DMS53 treated with DMSO at 0.1 percent for 48 hours (cell line): ENCODE results near the gene EAPP.
"Not testable (repeated sequence)": the region's sequence is repeated elsewhere in the genome, so short reads cannot be mapped to it uniquely, and the experiment has no call there.

Experiments used
- DNase-seq: peaks from one replicate; lab custom pipeline; 2025; ENCODE audit not compliant: unreplicated experiment; lab: John Stamatoyannopoulos, UW

Gene EAPP

DNA sequence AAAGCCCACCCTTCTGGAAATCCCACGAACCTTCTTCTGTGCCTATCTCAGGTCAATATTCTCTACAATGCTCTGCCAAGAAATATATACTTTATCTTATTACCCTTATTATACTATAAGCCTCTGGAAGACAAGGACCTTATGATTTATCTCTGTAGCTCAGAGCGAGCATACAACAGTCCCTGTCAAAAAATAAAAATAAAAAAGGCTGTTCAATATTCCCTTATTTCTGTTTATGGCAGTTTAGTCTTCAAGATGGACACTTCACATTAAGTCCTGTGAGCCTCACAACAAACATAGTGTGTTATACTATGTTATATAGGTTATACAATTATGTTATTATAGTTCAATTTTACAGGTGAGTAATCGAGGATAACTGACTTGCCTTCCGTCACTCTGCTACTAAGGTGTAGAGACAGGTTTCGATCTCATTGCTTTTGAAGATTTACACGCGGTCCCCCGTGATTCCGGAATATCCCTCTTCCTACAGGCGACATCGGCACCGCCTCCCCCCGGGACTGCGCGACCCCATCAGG, 562 bp downstream of the EAPP start:
- DNase-seq = no peak

GRCh38 chr14:34538096-34538495, 1.4 kb downstream of the EAPP start:
- DNase-seq = not testable (repeated sequence)

GRCh38 chr14:34537677-34538009, 1.9 kb downstream of the EAPP start:
- DNase-seq = no peak

DNA sequence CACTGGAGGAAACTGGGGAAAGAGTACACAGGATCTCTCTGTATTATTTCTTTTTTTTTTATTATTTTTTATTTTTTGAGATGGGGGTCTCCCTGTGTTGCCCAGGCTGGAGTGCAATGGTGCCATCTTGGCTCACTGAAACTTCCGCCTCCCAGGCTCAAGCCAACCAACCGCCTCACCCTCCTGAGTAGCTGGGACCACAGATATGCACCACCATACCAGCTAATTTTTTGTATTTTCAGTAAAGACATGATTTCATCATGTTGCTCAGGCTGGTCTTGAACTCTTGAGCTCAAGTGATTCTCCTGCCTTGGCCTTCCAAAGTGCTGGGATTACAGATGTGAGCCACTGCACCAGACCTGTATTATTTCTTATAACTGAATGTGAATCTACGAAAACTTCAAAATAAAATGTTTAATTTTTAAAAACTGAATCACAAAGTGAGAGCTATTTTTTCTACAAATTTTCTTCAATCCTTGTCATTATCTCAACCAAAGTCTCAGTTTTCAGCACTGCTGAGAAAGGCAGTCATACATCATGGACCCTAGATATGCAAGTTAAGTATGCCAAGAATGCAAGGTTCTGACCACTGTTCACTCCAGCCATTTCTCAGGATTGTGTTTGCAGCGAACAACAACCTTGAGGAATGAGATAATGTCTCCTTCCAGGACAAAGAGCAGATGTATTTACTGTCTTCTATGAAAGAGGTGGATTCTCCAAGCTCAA, 2.4 kb downstream of the EAPP start:
- DNase-seq = no peak

DNA sequence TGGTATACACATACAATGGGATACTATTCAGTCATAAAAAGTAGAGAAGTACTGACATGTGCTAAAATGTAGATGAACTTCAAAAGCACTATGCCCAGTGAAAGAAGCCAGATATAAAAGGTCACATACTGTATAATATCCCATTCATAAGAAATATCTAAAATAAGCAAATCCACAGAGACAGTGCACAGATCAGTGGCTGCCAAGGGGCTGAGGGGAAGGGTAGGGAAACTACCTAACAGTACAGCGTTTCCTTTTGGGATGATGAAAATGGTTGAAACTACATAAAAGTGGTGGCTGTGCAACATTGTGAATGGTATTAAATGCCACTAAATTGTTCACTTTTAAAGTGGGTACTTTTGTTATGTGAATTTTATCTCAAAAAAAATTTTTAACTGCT, 11.9 kb downstream of the EAPP start:
- no peak for DNase-seq

- not testable (repeated sequence) for DNase-seq
Measured at GRCh38 chr14:34524216-34524615, 15.3 kb downstream of the EAPP start.

- no peak for DNase-seq
Measured at GRCh38 chr14:34522496-34522895, 17.0 kb downstream of the EAPP start.

- DNase-seq = not testable (repeated sequence)
Measured at GRCh38 chr14:34521071-34521470, 18.4 kb downstream of the EAPP start.

DNA sequence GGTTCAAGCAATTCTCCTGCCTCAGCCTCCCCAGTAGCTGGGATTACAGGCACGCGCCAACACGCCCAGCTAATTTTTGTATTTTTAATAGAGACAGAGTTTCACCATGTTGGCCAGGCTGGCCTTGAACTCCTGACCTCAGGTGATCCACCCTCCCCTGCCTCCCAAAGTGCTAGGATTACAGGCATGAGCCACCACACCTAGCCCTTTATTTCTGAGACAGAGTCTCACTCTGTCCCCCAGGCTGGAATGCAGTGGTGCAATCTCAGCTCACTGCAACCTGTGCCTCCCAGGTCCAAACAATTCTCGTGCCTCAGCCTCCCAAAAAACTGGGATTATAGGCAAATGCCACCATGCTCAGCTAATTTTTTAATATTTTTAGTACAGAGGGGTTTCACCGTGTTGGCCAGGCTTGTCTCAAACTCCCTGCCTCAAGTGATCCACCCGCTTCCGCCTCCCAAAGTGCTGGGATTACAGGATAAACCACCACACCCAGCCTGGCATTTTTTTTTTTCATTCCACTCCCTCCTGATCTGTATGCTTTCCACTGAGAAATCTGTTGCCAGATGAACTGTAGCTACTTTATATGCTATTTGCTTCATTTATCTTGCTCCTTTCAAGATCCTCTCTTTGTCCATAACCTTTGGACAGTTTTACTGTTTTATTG, 19.1 kb downstream of the EAPP start:
- not testable (repeated sequence) for DNase-seq

GRCh38 chr14:34507884-34508283, 31.6 kb downstream of the EAPP start:
- DNase-seq = no peak

- DNase-seq = no peak
Measured at GRCh38 chr14:34507459-34507858, 32.0 kb downstream of the EAPP start.

GRCh38 chr14:34505124-34505491, 34.4 kb downstream of the EAPP start:
- not testable (repeated sequence) for DNase-seq

- not testable (repeated sequence) for DNase-seq
Measured at GRCh38 chr14:34504027-34504426, 35.5 kb downstream of the EAPP start.

- DNase-seq = no peak
Measured at GRCh38 chr14:34502545-34503225, 36.8 kb downstream of the EAPP start.

DNA sequence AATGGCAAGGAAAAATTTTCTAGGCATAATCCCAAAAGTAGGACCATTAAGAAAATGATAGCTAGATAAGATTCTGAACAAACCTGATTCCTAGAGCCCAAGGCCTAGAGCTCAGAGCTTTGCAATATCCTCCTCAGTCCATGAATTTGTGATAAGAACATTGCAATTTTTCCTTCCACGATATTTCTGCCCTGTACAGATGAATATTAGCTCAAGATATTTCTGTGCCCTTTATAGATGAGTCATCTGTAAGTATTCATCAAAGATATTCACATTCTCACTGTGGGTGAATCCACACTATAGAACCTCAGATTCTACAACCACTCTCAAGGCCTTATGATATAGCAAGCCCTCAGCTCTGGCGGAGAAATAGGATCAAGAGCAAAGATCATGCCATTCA, 37.5 kb downstream of the EAPP start:
- no peak for DNase-seq

DNA sequence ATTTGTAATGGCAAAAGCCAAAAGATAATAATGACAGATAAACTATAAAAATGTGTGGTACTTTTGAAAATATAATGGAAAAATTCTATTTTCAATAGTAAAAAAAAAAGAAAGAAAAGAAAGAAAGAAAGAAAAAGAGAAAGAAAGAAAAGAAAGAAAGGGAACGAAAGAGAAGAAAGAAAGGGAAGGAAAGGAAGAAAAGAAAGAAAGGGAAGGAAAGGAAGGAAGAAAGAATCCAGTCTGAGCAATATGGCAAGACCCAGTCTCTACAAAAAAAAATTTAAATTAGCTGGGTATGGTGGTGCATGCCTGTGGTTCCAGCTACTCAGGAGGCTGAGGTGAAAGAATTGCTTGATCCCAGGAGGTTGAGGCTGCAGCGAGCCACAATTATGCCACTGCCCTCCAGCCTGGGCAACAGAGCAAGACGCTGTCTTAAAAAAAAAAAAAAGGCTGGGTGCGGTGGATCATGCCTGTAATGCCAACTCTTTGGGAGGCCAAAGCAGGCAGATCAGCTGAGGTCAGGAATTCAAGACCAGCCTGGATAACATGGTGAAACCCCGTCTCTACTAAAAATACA, 38.4 kb downstream of the EAPP start:
- no peak for DNase-seq

GRCh38 chr14:34498684-34499412, 40.7 kb downstream of the EAPP start:
- DNase-seq = peak; percentile 33

GRCh38 chr14:34496679-34497513, 42.6 kb downstream of the EAPP start:
- DNase-seq = no peak

- DNase-seq = no peak
Measured at GRCh38 chr14:34496007-34496678, 43.4 kb downstream of the EAPP start.

DNA sequence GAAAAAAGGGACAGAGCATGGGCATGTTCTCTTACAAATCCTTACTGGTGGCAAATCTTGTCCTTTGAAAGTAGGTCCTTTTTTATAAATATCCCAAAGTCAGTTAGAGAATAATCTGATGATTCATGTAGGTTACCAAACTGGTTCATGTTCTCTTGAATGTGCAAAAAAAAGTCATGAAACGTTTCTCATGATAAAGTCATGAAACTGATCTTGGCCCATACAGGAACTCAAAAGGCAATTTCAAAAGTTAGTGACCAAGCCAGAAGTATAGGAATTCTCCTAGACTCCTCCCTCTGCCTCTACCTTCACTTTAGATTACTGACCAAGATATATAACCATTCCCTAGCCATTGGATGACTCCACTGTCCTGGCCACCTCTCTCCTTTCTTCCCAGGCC, 50.2 kb downstream of the EAPP start:
- no peak for DNase-seq
